Spleen (tissue), 11 donors: ENCODE data around the gene ERICH2. TPM values are rescaled to one million over a fixed set of nuclear protein-coding genes. Genes with fewer than 3 reads are reported as not detected.

ENCODE experiments used
- DNase-seq: peaks from one replicate; pipeline ENCODE4 v3.0.0-alpha.2; 2020
- H3K27ac ChIP-seq, 8 donors: fragments of 200-600 bp; sonication (generic) in 7 of 8; 1 replicate in 4 of 8; 2 replicates in 4 of 8; pipeline versions ENCODE4 v1.5.0 to v1.8.0; 2016 to 2021; ENCODE audit warnings: inconsistent platforms in 4 of 8, mild to moderate bottlenecking in 4 of 8, moderate library complexity in 1 of 8
- H3K27me3 ChIP-seq, 7 donors: fragments of 200-600 bp; sonication (generic) in 6 of 7; replicated peaks in 1 of 7; 1 replicate in 4 of 7; 2 replicates in 3 of 7; pipeline versions ENCODE4 v1.5.0 to v1.8.0; 2016 to 2021; ENCODE audit warnings: inconsistent platforms in 3 of 7, mild to moderate bottlenecking in 1 of 7
- H3K36me3 ChIP-seq, 6 donors: fragments of 200-600 bp; sonication (generic) in 5 of 6; 1 replicate in 4 of 6; 2 replicates in 2 of 6; pipeline versions ENCODE4 v1.5.0 to v1.8.0; 2016 to 2021; ENCODE audit warnings: inconsistent platforms in 2 of 6
- H3K4me1 ChIP-seq, 6 donors: fragments of 200-600 bp; sonication (generic) in 5 of 6; 1 replicate in 3 of 6; 2 replicates in 3 of 6; pipeline versions ENCODE4 v1.5.0 to v1.8.0; 2016 to 2021; ENCODE audit warnings: inconsistent platforms in 3 of 6
- H3K4me3 ChIP-seq, 8 donors: fragments of 200-600 bp; sonication (generic) in 7 of 8; 1 replicate in 4 of 8; 2 replicates in 4 of 8; pipeline versions ENCODE4 v1.5.0 to v1.8.0; 2016 to 2021; ENCODE audit warnings: inconsistent platforms in 4 of 8, mild to moderate bottlenecking in 4 of 8, moderate library complexity in 2 of 8
- H3K9me3 ChIP-seq, 8 donors: fragments of 200-600 bp; sonication (generic) in 7 of 8; 1 replicate in 4 of 8; 2 replicates in 4 of 8; pipeline versions ENCODE4 v1.5.0 to v1.8.0; 2016 to 2021; ENCODE audit warnings: inconsistent platforms in 4 of 8
- CTCF ChIP-seq, 11 experiments: fragments of 200-600 bp in 7 of 11; fragments of 450-650 bp in 4 of 11; sonication (generic) in 4 of 11; IDR thresholded peaks in 8 of 11; conservative IDR thresholded peaks in 3 of 11; 1 replicate in 7 of 11; 2 replicates in 4 of 11; pipeline versions ENCODE4 v1.4.0 to v1.8.0; 2016 to 2021; ENCODE audit warnings: antibody characterized with exemption in 11 of 11, inconsistent platforms in 4 of 11, mild to moderate bottlenecking in 1 of 11
- POLR2A ChIP-seq, 3 donors: fragments of 450-650 bp; IDR thresholded peaks; one replicate each; pipeline ENCODE4 v1.5.1; 2017; ENCODE audit warnings: antibody characterized with exemption in 3 of 3, mild to moderate bottlenecking in 1 of 3
- POLR2AphosphoS5 ChIP-seq, 3 donors: sonication (generic); formaldehyde crosslinking; IDR thresholded peaks; one replicate each; pipeline ENCODE4 v1.5.1; 2017; ENCODE audit warnings: antibody characterized with exemption in 3 of 3
- WGBS, 5 donors: extraction: QIAGEN DNeasy Blood & Tissue Kit in 3 of 5; methylation state at CpG; one replicate each; pipeline versions ENCODE4 v1.1.5 to v1.1.7; 2013 to 2018; 5-methylcytosine and 5-hydroxymethylcytosine counted together
- intact Hi-C: fragments of 100-400 bp; cut with DNase I; formaldehyde crosslinking; loops from one replicate; pipeline ENCODE4 v1.15.0; 2023; ENCODE audit warnings: low total_unique reads
- polyA plus RNA-seq, 3 donors: library from polyadenylated mRNA; stranded (reverse); fragments of 200-250 nt; gene quantifications; one replicate each; pipeline ENCODE4 v1.2.1, GENCODE V29; 2013
- total RNA-seq, 7 donors: library from RNA; depleted of rRNA in 3 of 7; stranded (reverse); fragments of >200 nt in 3 of 7; fragmentation: NEBNext Ultra II Directional in 4 of 7; extraction: Animal tissue kit (Norgen Biotek cat#: 25700) in 4 of 7; gene quantifications; one replicate each; pipeline versions ENCODE4 v1.1.0 to v1.2.1, GENCODE V29; 2016 to 2021
- donor health status: healthy with polysubstance abuse.
- donor health status: DM: no; HTN: no; CAD: no; lungs with moderate emphysema.
- donor health status: DM: no; HTN: no; CAD: no.
- donor health status: Bipolar disorder and iron deficiency.
- donor health status: healthy.
- donor health status: DM: no; HTN: no; CAD: no.
- donor health status: DM: yes; HTN: yes; CAD: no.

The ERICH2 gene
- total and polyA plus RNA-seq, 10 donors = 0.14 TPM; not detected in 9

- H3K27me3 ChIP-seq = peaks cover 0 to 63% (median 0%) of the 10 kb centered on the region in 7 donors
- 85 to 91% (median 88%) methylated on average over 3 of the region's 3 CpGs for WGBS, 5 donors
- H3K4me3 ChIP-seq = no peak overlapping the region
- H3K9me3 ChIP-seq = peaks cover 0 to 10% (median 7%) of the 10 kb centered on the region in 8 donors
- intact Hi-C loops = no loop called here
- DNase-seq = no peak
- no peaks in the 10 kb centered on the region for H3K36me3 ChIP-seq
- no peak overlapping the region for H3K27ac ChIP-seq
- no peaks in the 10 kb centered on the region for H3K4me1 ChIP-seq
- TF ChIP-seq POLR2AphosphoS5 (IDR thresholded peaks at IDR 0.05) (no peak), POLR2A (IDR thresholded peaks at IDR 0.05) (no peak), CTCF (IDR thresholded peaks at IDR 0.05 in 8 of 11, conservative IDR thresholded peaks at IDR 0.05 in 3 of 11) (no peak)
These were observed 28.2 kb upstream of the ERICH2 start for GRCh38 chr2:170742000-170742399.

DNA sequence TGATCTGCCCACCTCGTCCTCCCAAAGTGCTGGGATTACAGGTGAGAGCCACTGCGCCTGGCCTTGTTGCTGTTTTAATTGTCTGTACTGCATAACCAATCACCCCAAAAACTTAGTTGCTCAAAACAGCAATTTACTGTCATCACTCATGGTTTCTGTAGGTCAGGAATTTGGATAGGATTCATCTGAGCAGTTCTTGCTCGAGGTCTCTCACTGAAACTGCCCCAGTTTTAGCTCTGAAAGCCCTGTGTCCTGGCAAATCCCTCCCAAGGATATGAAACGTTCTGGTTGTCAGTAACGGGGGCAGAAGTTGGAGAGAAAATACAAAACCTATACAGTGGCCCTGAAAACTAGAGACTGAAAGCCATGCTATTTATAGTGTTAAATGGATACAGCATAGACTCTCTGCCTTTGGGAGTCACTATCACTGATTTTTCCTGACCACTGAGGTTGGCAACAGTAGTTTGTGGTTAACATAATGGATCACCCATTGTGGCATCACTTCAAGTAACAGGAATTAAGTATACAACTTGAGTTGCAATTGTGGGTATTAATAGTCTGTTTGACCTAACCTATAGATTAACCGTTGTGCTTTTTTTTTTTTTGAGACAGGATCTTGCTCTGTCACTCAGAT lies 27.2 kb upstream of the ERICH2 start:
- no peak overlapping the region for H3K27ac ChIP-seq
- H3K27me3 ChIP-seq = peaks cover 0 to 67% (median 0%) of the 10 kb centered on the region in 7 donors
- H3K36me3 ChIP-seq = no peaks in the 10 kb centered on the region
- intact Hi-C loops = no loop called here
- DNase-seq = no peak
- H3K9me3 ChIP-seq = peaks cover 0 to under 1% (median 0%) of the 10 kb centered on the region in 8 donors
- TF ChIP-seq CTCF (IDR thresholded peaks at IDR 0.05 in 8 of 11, conservative IDR thresholded peaks at IDR 0.05 in 3 of 11) = no peak
- TF ChIP-seq POLR2A (IDR thresholded peaks at IDR 0.05) = no peak
- no peak for TF ChIP-seq POLR2AphosphoS5 (IDR thresholded peaks at IDR 0.05)
- H3K4me3 ChIP-seq = no peak overlapping the region
- H3K4me1 ChIP-seq = no peaks in the 10 kb centered on the region
- 69 to 87% (median 77%) methylated on average over 6 of the region's 6 CpGs for WGBS, 5 donors

GRCh38 chr2:170743530-170744239 lies 26.5 kb upstream of the ERICH2 start:
- 69 to 75% (median 74%) methylated on average over 8 of the region's 8 CpGs for WGBS, 5 donors

More at GRCh38 chr2:170743530-170744239, 26.5 kb upstream of the ERICH2 start:
- intact Hi-C loops = no loop called here
- H3K27me3 ChIP-seq = peaks cover 0 to 73% (median 0%) of the 10 kb centered on the region in 7 donors
- H3K27ac ChIP-seq = no peak overlapping the region
- no peaks in the 10 kb centered on the region for H3K36me3 ChIP-seq
- no peaks in the 10 kb centered on the region for H3K4me1 ChIP-seq
- TF ChIP-seq POLR2A (IDR thresholded peaks at IDR 0.05) = no peak
- TF ChIP-seq POLR2AphosphoS5 (IDR thresholded peaks at IDR 0.05) = no peak
- TF ChIP-seq CTCF (IDR thresholded peaks at IDR 0.05 in 8 of 11, conservative IDR thresholded peaks at IDR 0.05 in 3 of 11) = no peak
- H3K4me3 ChIP-seq = no peak overlapping the region
- DNase-seq = no peak
- H3K9me3 ChIP-seq = no peaks in the 10 kb centered on the region
